ENCODE measurements around the gene LDLRAP1.

The LDLRAP1 gene

GRCh38 chr1:25562928-25563283 lies 19.5 kb downstream of the LDLRAP1 start:
- no peak for DNase-seq (ENCODE audit: low read depth)
- H3K4me3 ChIP-seq (ENCODE audit: low read depth, low read length) = no peak overlapping the region
- no peak for TF ChIP-seq MAX (IDR thresholded peaks at IDR 0.05; ENCODE audit: low read depth, low read length)

GRCh38 chr1:25563330-25564215 lies 20.2 kb downstream of the LDLRAP1 start:
- TF ChIP-seq MYC (IDR thresholded peaks at IDR 0.05; ENCODE audit: low read depth, low read length) (no peak), POLR2A (IDR thresholded peaks at IDR 0.05; ENCODE audit: extremely low read depth, insufficient read length) (no peak), MAX (IDR thresholded peaks at IDR 0.05; ENCODE audit: low read depth, low read length) (no peak)
- TF ChIP-seq, protein P1, sequence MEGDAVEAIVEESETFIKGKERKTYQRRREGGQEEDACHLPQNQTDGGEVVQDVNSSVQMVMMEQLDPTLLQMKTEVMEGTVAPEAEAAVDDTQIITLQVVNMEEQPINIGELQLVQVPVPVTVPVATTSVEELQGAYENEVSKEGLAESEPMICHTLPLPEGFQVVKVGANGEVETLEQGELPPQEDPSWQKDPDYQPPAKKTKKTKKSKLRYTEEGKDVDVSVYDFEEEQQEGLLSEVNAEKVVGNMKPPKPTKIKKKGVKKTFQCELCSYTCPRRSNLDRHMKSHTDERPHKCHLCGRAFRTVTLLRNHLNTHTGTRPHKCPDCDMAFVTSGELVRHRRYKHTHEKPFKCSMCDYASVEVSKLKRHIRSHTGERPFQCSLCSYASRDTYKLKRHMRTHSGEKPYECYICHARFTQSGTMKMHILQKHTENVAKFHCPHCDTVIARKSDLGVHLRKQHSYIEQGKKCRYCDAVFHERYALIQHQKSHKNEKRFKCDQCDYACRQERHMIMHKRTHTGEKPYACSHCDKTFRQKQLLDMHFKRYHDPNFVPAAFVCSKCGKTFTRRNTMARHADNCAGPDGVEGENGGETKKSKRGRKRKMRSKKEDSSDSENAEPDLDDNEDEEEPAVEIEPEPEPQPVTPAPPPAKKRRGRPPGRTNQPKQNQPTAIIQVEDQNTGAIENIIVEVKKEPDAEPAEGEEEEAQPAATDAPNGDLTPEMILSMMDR (IDR thresholded peaks at IDR 0.05; ENCODE audit: low read depth, low read length) = no peak
- no peak overlapping the region for H3K4me3 ChIP-seq (ENCODE audit: low read depth, low read length)
- no peak for DNase-seq (ENCODE audit: low read depth)

GRCh38 chr1:25564777-25565574 lies 21.6 kb downstream of the LDLRAP1 start:
- no peak overlapping the region for H3K4me3 ChIP-seq (ENCODE audit: low read depth, low read length)
- DNase-seq (ENCODE audit: low read depth) = no peak
- TF ChIP-seq, protein P1 (IDR thresholded peaks at IDR 0.05; ENCODE audit: low read depth, low read length) = no peak
- TF ChIP-seq POLR2A (IDR thresholded peaks at IDR 0.05; ENCODE audit: extremely low read depth, insufficient read length) (no peak), MYC (IDR thresholded peaks at IDR 0.05; ENCODE audit: low read depth, low read length) (no peak), MAX (IDR thresholded peaks at IDR 0.05; ENCODE audit: low read depth, low read length) (no peak)

- TF ChIP-seq MAX (IDR thresholded peaks at IDR 0.05; ENCODE audit: low read depth, low read length) (no peak), POLR2A (IDR thresholded peaks at IDR 0.05; ENCODE audit: extremely low read depth, insufficient read length) (no peak), MYC (IDR thresholded peaks at IDR 0.05; ENCODE audit: low read depth, low read length) (no peak)
- TF ChIP-seq, protein P1 (IDR thresholded peaks at IDR 0.05; ENCODE audit: low read depth, low read length) = no peak
Measured at GRCh38 chr1:25565626-25566025, 22.2 kb downstream of the LDLRAP1 start.

DNA sequence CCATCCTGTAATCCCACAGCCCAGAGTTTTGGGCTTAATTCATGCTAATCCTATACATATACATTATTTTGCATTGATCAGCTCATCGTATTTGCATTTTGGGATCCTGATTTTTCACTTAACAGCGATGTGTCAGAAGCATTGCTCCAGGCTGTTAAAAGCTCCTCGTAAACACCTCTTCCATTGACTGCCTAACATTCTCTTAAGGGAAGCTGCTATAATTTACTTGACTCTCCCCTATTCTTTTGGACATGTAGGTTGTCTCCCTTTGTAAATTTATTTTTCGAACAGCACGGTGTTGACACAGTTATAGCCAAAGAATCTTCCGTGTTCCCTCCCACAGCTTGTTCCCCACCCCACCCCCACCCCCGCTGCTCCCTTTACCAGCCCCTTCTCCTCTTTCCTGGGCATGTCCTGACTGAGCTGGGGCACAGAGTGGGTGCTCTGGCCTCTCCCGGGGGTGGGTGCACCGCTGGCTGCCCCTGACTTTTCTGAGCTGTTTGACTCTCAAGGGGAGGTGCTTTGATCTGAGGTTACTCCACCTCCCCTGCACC lies 22.8 kb downstream of the LDLRAP1 start:
- TF ChIP-seq, protein P1 (IDR thresholded peaks at IDR 0.05; ENCODE audit: low read depth, low read length) = no peak
- no peak for TF ChIP-seq MYC (IDR thresholded peaks at IDR 0.05; ENCODE audit: low read depth, low read length)
- TF ChIP-seq POLR2A (IDR thresholded peaks at IDR 0.05; ENCODE audit: extremely low read depth, insufficient read length) = no peak
- no peak overlapping the region for H3K4me3 ChIP-seq (ENCODE audit: low read depth, low read length)
- DNase-seq (ENCODE audit: low read depth) = no peak

More at GRCh38 chr1:25565626-25566025, 22.2 kb downstream of the LDLRAP1 start:
- H3K4me3 ChIP-seq (ENCODE audit: low read depth, low read length) = no peak overlapping the region
- DNase-seq (ENCODE audit: low read depth) = no peak

Measured in NB4 (cell line).